HepG2 (cell line): ENCODE measurements around the gene SELENOM. TPM values are rescaled to one million over a fixed set of nuclear protein-coding genes. Genes with fewer than 3 reads are reported as not detected.

ENCODE experiments used
- CERS6 ChIP-seq: sonication (generic); formaldehyde crosslinking; IDR thresholded peaks from 2 replicates; pipeline ENCODE4 v1.5.0; 2020; ENCODE audit warnings: missing genetic modification reagents
- FOXO1 ChIP-seq: sonication (generic); formaldehyde crosslinking; IDR thresholded peaks from 2 replicates; pipeline ENCODE4 v1.4.0; 2020; ENCODE audit warnings: missing genetic modification reagents
- GZF1 ChIP-seq: sonication (generic); formaldehyde crosslinking; IDR thresholded peaks from 2 replicates; pipeline ENCODE4 v1.5.1; 2020; ENCODE audit warnings: mild to moderate bottlenecking, missing genetic modification reagents
- HMGXB4 ChIP-seq, 2 experiments: sonication (generic) in 1 of 2; formaldehyde crosslinking in 1 of 2; IDR thresholded peaks; 2 replicates each; pipeline versions ENCODE4 v1.4.0 to v1.6.1; 2018 to 2020; ENCODE audit warnings: missing genetic modification reagents in 2 of 2, borderline replicate concordance in 1 of 2, low read depth in 1 of 2, mild to moderate bottlenecking in 1 of 2, missing biosample characterization in 1 of 2
- HNF1B ChIP-seq: sonication (generic); formaldehyde crosslinking; IDR thresholded peaks from 2 replicates; pipeline ENCODE4 v1.5.1; 2020; ENCODE audit warnings: mild to moderate bottlenecking, moderate library complexity, missing genetic modification reagents
- KLF15 ChIP-seq: sonication (generic); formaldehyde crosslinking; IDR thresholded peaks from 2 replicates; pipeline ENCODE4 v1.8.1; 2023; ENCODE audit warnings: borderline replicate concordance, mild to moderate bottlenecking, inconsistent platforms, missing genetic modification reagents, mixed read lengths
- SAP130 ChIP-seq: IDR thresholded peaks from 2 replicates; pipeline ENCODE4 v1.6.1; 2016; ENCODE audit warnings: low read depth
- TAF1 ChIP-seq: sonication (generic); formaldehyde crosslinking; IDR thresholded peaks from 2 replicates; pipeline ENCODE4 v1.4.0; 2020; ENCODE audit warnings: missing genetic modification reagents
- TMF1 ChIP-seq: sonication (generic); formaldehyde crosslinking; IDR thresholded peaks from 2 replicates; pipeline ENCODE4 v1.8.1; 2022; ENCODE audit warnings: low read depth, missing genetic modification reagents
- U2AF2 ChIP-seq: fragments of 200-400 bp; formaldehyde crosslinking; IDR thresholded peaks from 2 replicates; pipeline ENCODE4 v1.6.1; 2017; ENCODE audit warnings: low read depth, mild to moderate bottlenecking, low read length
- ZBTB7B ChIP-seq: sonication (generic); formaldehyde crosslinking; IDR thresholded peaks from 2 replicates; pipeline ENCODE4 v1.4.0; 2020; ENCODE audit warnings: missing genetic modification reagents
- ZMAT5 ChIP-seq: sonication (generic); formaldehyde crosslinking; IDR thresholded peaks from 2 replicates; pipeline ENCODE4 v1.5.0; 2020; ENCODE audit warnings: mild to moderate bottlenecking, low read depth, missing genetic modification reagents, borderline replicate concordance
- ZNF235 ChIP-seq: sonication (generic); formaldehyde crosslinking; IDR thresholded peaks from 2 replicates; pipeline ENCODE4 v1.8.1; 2023; ENCODE audit warnings: mild to moderate bottlenecking, missing genetic modification reagents, borderline replicate concordance
- ZNF446 ChIP-seq: sonication (generic); formaldehyde crosslinking; IDR thresholded peaks from 2 replicates; pipeline ENCODE4 v1.5.0; 2020; ENCODE audit warnings: mild to moderate bottlenecking, missing genetic modification reagents
- ZNF574 ChIP-seq: sonication (generic); formaldehyde crosslinking; IDR thresholded peaks from 2 replicates; pipeline ENCODE4 v1.4.0; 2020; ENCODE audit warnings: missing genetic modification reagents
- ZNF768 ChIP-seq: sonication (generic); formaldehyde crosslinking; IDR thresholded peaks from 2 replicates; pipeline ENCODE4 v1.4.0; 2020; ENCODE audit warnings: missing genetic modification reagents
- polyA plus RNA-seq, 8 experiments: library from polyadenylated mRNA; depleted of rRNA in 3 of 8; stranded (reverse) in 7 of 8; unstranded in 1 of 8; fragments of >200 nt; fragmentation: Illumina TruSeq in 4 of 8; extraction: Trizol in 4 of 8; gene quantifications; 2 replicates each; pipeline versions ENCODE4 v1.2.1 to v1.2.3, GENCODE V29; 2011 to 2016; ENCODE audit warnings: low read depth in 4 of 8, missing spikeins in 1 of 8, mixed read lengths in 1 of 8; ENCODE audit not compliant: insufficient read depth in 1 of 8
- total RNA-seq, 5 experiments: library from RNA; depleted of rRNA; stranded (reverse); fragments of >200 nt; fragmentation: Illumina TruSeq; extraction: Trizol; gene quantifications; 2 replicates each; pipeline ENCODE4 v1.2.3, GENCODE V29; 2016; ENCODE audit warnings: low read depth in 1 of 5

SELENOM gene
- total and polyA plus RNA-seq, 2 of the 13 experiments (the other 11 are each of a cell fraction or from before 2014, with no cell fraction given) = 4.1 to 4.3 TPM

GRCh38 chr22:31148953-31149627 lies 41.7 kb upstream of the SELENOM start (continued):
- TF ChIP-seq ZNF574 (CRISPR knock-in tag) = peak; percentile 32; the same call in 1 of the 2 replicates
- peak; percentile 58 to 66; a peak in 3 of 4 replicates for TF ChIP-seq HMGXB4 (CRISPR knock-in tag; IDR thresholded peaks at IDR 0.05; ENCODE audit: borderline replicate concordance in 1 of 2, low read depth in 1 of 2)
- TF ChIP-seq TAF1 (CRISPR knock-in tag) = no peak
- TF ChIP-seq FOXO1 = no peak
- TF ChIP-seq ZBTB7B = no peak
- TF ChIP-seq TMF1 (CRISPR knock-in tag) = no peak
- TF ChIP-seq U2AF2 = no peak
- no peak for TF ChIP-seq ZMAT5
- no peak for TF ChIP-seq GZF1
- no peak for TF ChIP-seq KLF15 (CRISPR knock-in tag)
- no peak for TF ChIP-seq ZNF768
- TF ChIP-seq SAP130 (CRISPR knock-in tag) = peak; percentile 17; the same call in 1 of the 2 replicates
- no peak for TF ChIP-seq ZNF446 (CRISPR knock-in tag)
- TF ChIP-seq CERS6 (CRISPR knock-in tag) = no peak
- 0 out of 2 replicates have a peak, but pooled peaks have one; percentile 28 for TF ChIP-seq HNF1B (CRISPR knock-in tag)
- no peak for TF ChIP-seq ZNF235 (CRISPR knock-in tag)
